Mammary epithelial cell (primary cell): ENCODE results near the gene FAAP100.

Experiments
- CTCF ChIP-seq, 2 donors: IDR thresholded peaks in 1 of 2; conservative IDR thresholded peaks in 1 of 2; 2 replicates each; pipeline ENCODE4 v1.5.1; 2011 to 2012; ENCODE audit warnings: inconsistent platforms in 2 of 2, low read length in 2 of 2, mild to moderate bottlenecking in 2 of 2, control low read depth in 1 of 2, low read depth in 1 of 2; ENCODE audit not compliant: insufficient read depth in 1 of 2; ENCODE audit errors: extremely low read depth in 1 of 2
- EZH2 ChIP-seq: IDR thresholded peaks from 2 replicates; pipeline ENCODE4 v1.6.1; 2012; ENCODE audit warnings: low read length, inconsistent platforms, borderline replicate concordance

- no peak for TF ChIP-seq CTCF (conservative IDR thresholded peaks at IDR 0.05 in 1 of 2, IDR thresholded peaks at IDR 0.05 in 1 of 2; ENCODE audit: extremely low read depth in 1 of 2, insufficient read depth in 1 of 2, low read depth in 1 of 2, low read length in 2 of 2)
- TF ChIP-seq EZH2 = no peak
These were observed 2.3 kb downstream of the FAAP100 start for GRCh38 chr17:81549826-81550225.
